GM19452 (cell line): ENCODE data around the gene HOXA11.

ENCODE experiments used
- ATAC-seq: cut with Tn5 transposase; IDR thresholded peaks from one replicate; pipeline ENCODE4 v1.9.1; 2021; ENCODE audit not compliant: unreplicated experiment

The HOXA11 gene

DNA sequence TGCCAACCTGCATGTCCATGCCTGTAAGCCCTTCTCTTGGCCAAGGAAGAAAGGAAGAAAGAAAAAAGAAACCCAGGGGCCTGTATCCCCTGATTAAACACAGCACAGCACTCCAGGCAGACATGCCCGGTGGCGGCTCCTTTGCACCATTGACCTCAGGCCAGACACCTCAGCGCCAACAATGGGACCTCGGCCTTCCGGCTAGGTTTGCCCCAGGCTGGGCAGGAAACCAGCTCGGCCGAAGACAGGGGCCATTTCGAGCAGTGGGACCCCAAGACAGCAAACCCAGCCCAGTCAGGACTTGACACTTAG, 13.8 kb downstream of the HOXA11 start:
- no peak for ATAC-seq

DNA sequence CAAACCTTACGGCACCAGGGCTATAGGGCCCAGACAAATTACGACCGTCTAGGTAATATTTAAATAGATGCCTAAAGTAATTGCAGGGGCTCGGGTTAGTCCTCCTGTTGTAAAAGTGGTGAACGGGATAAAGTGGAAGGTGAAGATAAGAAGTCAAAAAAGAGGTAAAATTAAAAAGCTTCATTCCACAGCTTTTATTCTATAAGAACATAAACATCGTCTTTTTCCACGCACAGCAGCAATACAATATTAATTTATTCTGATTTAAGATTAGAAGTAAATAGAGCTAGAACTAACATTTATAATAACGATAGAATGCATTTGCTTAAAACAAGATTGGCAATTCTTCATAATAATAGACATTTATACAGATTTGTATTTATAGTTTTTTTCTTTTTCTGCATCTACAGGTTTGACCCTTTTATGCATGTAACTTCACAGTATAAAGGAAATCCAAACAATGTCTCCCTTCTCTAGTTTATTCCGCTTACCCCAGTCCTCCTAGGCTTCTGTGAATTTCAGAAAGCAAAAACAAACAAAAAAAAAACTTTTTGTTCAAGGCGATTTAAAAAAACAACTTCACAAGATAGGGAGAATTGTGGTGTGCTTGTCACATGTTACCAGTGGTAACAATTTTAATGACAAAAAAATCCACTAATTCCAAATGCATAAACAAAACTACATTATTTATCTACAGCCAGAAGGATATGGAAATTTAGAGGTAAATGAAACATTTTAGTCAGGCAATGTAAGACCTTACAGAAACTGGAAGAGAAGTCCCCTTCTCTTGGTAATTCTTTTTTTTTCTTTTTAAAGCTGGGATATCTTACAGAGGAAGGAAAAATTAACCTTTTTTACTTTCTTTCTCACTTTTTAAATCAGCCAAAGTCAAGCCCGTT, 14.4 kb downstream of the HOXA11 start:
- no peak for ATAC-seq

DNA sequence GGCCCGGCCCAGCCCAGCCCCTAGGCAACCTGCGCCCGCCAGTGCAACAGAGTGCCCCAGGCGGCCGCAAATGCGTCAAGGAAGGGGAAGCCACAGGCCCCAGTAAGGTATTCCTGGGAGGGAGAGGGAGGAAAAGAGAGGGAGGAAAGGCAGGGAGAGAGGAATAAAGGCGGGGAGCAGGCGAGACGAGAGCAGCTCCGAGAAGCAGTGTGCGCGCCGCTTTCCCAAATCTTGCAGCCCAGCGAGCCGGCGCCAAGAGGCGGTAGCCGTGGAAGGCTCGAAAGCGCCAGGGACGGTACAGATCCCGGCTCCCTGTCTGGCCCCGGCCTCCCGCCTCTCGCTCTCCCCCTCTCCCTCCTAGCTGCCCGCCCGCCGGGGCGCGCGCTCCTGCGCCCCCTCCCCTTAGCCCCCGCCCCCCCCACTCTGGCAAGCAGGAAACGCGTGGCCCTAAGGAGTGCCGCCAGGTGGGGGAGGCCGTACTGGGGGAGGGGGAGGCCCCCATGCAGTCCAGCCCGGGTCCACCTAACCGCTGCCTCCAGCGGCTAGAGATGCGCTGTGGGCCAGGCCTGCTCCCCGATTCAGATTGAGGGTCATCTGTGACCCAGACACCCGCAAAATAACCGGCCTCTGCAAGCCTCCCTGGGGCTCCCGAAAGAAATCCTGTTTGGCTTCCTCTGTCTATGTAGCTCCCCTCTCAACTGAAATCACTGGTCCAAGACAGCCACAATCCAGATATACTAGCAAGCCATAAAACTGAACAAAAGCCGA, 15.2 kb downstream of the HOXA11 start:
- no peak for ATAC-seq

DNA sequence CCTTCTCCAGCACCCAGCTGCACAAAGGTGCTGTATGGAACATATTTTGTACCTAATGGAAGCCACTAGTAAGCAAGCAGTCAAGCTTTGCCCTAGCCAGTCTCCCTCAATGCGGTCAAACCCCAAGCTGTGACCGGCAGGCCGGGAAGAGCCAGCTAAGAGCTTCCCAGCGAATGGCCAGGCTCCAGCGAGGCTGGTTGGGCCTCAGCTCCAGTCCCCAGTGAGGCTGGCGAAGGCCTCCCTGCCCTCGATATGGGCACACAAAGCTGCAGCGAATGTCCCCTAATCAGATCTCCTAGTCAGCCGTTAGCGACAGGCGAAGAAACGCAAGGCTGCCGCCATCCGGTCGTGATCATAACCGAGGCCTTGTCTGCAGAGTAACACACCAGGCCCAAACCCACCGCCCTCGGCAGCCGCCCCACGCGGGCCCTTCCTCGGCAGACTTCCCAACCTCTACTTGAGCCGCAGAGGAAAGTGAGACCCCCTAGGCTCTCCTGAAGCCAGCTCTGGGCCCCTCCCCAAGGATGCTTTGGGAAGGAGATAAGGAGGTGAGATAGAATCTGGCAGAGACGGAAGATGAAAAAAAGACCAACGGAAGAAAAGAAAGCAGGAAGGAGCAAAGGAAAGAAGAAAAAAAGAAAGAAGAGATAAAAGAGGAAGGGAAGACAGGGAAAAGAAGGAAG, 16.6 kb downstream of the HOXA11 start:
- ATAC-seq = no peak

DNA sequence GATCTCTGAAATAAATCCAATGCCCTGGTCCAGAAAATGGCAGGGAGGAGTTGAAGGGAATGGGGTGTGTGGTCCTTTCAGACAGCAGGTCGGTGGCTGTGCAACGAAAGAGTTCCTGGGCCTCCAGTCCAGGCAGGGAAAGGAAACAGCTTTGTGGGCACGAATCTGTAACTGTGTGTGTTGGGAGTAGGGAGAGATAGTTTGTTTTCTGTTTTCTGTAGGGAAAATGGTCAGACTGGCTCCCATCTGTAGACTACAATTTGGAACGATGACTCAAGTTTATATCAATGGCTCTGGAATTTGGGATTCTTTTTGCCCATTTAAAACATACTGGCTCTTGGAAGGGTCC, 17.1 kb downstream of the HOXA11 start:
- ATAC-seq = no peak

DNA sequence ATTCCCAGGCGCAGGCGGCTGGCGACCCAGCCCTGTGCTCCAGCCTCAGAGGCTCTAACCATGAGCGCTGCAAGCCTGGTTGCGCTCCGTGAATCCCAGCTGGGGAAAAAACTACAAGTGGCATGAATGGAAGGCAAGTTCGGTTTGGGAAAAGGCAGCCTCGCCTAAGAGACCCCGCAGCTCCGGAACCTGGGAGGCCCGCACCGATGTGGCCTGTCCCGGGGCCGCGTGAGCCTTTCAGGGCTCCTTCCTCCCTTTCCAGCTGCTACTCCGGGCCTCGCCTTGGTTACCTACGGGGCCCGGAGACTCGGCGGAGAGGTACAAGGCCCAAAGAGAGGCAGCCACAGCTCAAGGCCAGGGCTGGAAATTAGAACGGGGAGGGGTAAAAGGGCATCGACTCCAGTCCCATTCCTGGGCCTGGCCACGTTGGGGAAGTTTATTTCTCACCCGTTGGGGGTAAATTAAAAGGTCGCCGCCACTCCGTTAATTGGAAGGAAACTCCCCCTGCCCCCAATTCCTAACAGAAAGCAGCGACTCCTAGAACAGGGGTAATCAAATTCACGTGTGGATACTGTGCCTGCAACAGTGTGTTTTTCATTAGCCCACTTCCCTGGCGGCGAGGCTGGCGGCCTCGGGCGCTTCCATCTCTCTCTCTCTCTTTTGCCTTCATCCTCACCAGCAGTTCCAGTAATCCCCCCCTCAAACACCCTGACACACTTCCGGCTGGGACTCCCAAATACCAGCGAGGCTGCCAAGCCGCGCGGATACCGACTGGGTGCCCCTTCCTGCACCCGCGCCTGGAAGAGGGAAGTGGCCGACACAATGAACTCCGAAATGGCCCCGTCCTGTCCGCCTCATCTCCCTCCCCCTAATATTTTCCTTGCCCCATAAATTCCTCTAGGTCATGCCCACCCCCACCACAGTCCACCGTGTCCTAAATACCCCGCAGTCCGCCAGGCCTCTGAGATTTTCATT, 18.2 kb downstream of the HOXA11 start:
- no peak for ATAC-seq

DNA sequence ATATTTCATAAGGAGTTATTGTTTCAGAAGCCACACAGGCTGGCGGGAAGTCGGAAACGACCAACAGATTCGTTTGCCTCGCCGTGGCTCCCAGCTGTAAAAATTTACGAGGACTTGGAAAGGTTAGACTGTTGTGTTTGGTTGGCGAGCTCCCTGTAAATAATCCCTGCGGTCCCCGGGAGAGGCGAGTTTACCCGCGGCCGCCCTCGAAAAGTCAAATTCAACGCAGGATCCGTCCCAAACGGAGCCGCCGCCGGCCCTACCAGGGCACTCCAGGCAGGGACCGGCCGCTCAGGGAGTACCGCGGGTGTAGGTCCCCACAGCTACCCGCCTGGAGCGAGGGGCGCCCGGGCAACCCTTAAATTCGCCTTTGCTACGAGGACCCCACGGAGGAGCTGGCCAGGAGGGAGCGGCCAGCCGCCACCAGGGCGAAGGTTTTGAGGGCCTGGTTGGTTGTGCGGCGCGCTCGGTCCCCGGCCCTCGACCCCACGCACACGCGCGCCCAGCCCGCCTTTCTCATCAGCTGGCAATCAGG, 19.0 kb downstream of the HOXA11 start:
- no peak for ATAC-seq

DNA sequence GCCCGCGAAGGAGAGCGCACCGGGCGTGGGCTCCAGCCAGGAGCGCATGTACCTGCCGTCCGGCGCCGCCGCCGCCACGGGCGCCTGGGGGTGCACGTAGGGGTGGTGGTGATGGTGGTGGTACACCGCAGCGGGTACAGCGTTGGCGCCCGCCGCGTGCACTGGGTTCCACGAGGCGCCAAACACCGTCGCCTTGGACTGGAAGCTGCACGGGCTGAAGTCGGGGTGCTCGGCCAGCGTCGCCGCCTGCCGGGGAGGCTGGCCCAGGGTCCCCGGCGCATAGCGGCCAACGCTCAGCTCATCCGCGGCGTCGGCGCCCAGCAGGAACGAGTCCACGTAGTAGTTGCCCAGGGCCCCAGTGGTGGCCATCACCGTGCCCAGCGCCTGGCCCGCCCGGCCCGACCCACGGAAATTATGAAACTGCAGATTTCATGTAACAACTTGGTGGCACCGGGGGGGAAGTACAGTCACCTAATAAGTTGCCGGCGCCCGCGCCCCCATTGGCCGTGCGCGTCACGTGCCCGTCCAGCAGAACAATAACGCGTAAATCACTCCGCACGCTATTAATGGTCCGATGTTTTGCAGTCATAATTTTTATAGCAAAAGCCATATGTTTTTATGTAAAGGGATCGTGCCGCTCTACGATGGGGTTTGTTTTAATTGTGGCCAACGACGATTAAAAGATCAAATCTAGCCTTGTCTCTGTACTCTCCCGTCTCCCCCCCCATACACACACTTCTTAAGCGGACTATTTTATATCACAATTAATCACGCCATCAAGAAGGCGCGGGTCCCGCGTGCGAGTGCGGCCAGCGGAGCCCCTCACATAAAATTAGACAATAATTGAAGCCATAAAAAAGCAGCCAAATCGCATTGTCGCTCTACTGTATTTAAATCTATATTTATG, 19.7 kb downstream of the HOXA11 start, which contains the start of gene HOXA9:
TSS of gene HOXA9 (minus strand) at position 449 of the 907 bp plus-strand sequence. CDS start at position 369, 80 bp downstream.
- no peak for ATAC-seq

DNA sequence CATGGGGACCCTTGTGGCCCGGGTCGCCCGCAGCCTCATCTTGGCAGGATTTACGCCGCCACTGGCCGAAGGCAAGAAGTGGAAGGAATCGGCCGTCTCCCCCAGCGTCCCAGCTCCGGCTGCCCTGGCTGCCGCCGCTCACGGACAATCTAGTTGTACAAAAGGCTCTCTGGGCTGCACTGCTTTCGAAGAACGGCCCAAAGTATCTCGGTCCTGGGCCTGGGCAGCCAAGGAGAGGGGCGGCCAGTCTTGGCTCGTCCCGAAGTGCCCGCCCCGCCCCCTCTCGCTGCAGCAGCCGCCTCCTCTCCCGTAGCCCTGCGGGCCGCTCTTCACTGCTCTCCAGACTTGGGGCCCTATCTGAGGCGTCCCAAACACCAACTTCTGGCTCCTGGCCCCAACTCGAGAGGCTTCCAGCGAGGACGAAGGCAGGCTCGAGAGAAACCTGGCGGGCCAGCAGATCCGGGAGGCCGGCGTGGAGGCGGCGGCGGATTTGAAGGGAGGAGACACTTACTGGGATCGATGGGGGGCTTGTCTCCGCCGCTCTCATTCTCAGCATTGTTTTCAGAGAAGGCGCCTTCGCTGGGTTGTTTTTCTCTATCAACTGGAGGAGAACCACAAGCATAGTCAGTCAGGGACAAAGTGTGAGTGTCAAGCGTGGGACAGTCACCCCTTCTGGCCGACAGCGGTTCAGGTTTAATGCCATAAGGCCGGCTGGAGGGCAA, 20.5 kb downstream of the HOXA11 start:
- ATAC-seq = no peak

DNA sequence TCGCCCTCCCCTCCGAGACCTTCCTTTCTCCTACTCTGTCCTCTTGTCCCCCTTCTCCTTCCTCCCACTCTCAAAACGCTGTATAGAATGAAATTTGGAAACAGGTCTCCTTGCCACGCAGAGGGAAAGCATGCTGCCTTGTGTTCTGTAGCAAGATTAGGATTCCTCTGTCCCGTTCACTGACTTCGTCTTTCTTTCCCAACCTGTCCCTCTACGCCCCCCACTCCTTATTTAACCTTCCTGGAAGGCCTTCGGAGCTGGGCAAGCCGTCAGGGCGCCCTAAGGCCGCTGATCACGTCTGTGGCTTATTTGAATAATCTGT, 21.0 kb downstream of the HOXA11 start:
- ATAC-seq = no peak

DNA sequence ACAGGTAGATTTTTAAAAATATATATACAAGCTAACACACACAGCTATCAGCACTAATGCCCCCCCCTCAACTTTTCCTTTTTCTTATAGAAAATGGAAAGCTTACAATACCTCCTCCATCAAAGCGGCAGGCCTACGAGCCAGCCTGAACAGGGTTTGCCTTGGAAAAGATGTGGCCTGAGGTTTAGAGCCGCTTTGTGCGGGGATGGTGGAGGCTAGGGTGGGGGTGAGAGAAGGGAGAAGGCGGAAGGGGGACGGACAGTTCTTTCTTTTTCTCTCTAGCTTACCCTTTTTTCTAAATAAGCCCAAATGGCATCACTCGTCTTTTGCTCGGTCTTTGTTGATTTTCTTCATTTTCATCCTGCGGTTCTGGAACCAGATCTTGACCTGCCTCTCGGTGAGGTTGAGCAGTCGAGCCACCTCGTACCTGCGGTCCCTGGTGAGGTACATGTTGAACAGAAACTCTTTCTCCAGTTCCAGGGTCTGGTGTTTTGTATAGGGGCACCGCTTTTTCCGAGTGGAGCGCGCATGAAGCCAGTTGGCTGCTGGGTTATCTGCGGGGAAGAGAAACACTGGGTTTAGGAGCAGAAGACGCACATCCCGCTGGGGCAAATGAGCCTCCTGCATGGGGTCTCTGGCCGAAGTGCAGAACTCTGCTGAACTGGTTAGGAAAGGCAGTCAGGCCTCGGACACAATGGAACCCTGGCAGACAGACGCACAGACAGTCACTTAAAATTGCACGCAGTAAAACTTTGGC, 21.6 kb downstream of the HOXA11 start:
- ATAC-seq = no peak

DNA sequence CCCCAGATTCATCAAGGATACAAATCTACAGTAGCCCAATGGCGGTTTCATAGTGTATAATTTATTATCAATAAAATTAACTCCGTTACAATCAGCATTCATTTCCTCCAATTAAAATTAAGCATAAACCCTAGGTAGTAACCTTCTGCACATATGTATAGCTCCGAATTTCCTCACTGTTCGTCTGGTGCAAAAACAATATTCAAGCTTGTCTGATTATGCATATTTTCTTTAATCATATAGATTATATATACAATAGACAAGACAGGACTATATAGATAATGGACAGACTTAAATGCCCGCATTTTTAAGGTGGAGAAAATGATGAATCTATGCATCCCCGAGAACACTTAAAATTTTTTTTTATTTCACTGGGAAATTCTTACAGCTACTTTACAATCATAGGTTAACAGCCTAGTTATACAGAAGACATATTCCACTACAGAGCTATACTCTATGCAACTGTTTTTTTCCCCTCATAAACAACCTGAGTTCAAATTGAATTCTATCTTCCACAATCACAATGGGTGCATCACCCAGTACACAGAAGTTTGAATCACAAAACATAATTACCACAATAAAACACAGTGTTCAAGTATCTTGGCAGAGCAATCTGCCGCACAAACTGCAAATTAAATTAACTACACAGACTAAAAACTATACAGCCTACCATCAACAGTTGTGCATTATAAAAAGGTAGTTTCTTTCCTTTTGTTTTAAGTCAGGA, 22.3 kb downstream of the HOXA11 start:
- ATAC-seq = no peak

DNA sequence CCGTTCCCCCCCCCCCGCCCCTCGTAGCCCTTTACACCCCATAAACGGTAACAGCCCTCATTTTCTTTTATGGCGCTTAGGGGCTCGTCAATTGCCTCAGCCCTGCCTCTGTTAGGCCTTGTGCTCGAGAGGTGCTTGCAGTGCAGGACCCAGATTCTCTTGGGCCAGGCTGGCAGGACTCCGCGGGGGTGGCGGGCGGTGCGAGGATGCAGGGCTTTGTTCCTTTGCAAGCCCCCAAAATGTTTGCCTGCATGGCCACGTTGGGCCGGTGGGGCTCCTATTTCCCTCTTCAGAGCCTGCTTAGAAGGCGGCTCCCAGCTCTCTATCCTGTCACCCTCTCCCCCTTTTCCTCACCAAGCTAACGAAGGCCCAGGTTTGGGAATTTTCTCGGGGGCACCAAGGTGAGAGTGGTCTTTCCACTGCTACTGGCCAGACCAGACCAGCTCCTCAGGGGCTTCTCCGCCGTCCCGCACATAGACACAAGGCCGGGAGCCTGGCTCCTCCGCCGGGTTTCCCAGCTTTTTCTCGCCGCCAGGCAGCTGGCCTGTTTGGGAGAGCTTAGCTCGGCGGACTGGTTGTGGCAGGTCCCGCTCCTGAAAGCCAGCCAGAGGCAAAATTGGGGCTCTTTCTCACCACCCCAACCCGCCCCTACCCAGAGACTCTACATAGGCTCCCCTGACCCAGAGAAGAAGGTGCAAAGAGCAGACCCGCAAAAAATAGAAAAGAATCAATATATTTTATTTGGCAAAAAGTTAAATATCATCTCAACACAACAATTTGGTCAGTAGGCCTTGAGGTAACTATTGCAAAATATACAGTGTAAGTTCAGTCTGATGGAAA, 23.1 kb downstream of the HOXA11 start:
- ATAC-seq = no peak

DNA sequence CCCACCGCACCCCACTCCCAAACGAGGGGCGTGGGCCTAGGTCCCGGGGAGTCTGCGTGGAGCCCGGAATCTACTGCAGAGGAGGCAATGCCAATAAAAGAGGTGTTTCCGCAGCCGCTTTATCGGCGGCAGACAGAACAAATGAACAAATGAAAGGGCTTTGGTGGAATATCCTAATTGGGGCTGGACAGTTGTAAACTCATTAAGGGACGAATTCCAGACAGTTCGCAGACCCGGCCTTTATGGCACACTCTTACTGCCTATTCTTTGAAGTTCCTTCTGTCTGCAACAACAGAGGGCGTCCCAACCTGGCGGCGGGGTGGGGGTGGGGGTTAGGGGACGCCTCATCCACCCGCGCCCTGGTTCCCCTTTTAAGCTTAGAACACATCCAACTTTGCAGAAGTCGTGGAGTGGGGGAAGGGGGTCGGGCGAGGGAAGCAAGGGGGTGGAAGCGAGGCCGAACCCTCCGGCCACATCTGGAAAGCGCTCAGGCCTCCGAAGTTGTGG, 23.8 kb downstream of the HOXA11 start:
- peak; percentile 7 for ATAC-seq

DNA sequence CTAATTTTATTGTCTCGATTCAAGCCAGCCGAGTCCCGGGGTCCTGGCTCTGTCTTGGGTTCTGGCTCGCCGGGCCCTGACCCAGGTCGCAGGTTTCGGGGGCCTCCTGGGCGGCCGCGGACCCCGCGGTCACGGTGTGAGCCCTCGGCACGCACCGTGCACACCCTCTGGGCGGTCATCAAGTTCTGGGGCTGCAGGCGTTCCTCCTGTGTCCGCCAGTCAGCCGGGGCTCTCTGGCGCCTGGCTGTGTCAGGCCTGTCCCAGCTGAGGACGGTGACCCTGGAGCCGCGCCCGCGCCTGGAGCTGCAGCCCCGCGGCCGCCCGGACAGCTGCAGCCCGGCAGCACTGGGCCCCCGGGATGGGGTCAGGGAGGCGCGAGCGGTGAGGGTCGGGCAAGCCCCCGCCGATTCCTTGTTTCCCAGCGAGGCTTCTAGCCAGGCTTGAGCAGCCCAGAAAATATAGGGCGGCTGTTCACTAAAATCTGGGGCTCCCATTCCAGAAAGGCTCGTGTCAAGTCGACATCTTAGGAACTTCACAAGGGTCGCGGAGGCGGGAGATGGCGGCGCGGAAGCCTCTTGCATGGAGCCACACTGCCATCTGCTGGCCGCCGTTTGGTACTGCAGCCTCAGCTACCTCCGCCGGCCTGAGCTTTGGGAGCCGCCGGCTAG, 24.4 kb downstream of the HOXA11 start:
- ATAC-seq = peak; percentile 66

DNA sequence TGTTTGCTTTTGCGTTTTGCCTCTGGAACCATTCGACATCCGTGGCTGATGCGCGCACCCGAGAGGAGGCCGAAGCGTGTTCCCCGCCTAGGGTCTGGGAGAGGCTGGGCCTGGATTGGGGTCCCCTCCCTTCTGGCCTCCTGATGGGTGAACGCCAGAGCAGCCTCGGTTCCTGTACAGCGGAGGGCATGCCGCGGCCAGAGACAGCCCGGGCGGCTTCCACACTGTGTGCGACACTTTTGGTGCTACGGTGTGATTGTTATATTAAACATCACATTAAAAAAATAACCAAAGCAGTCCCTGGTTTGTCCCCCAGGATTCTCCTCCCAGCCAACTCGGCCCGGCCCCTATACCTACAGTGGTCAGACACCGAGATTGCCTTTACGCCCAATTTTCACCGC, 24.9 kb downstream of the HOXA11 start:
- no peak for ATAC-seq
